MCF 10A (cell line): Measurements from ENCODE around the gene CABYR. TPM values are rescaled to one million over a fixed set of nuclear protein-coding genes. Genes with fewer than 3 reads are reported as not detected.

Experiments
- BruUV-seq: library from RNA; stranded (reverse); fragments of 400-500 nt; replicated peaks from 2 replicates; lab custom pipeline; 2021; lab: Mats Ljungman, UMichigan
- CTCF ChIA-PET: fragments of 300-600 bp; sonication (Branson Sonifier 250); formaldehyde crosslinking; extraction: SDS; loops from one replicate; lab custom pipeline; 2021; ENCODE audit warnings: antibody characterized with exemption, inconsistent platforms; lab: Yijun Ruan, JAX
- POLR2A ChIA-PET: fragments of 300-600, 350-650 bp; sonication (Branson Sonifier 250); formaldehyde crosslinking; extraction: SDS; loops from one replicate; lab custom pipeline; 2020; ENCODE audit warnings: antibody characterized with exemption, inconsistent platforms; lab: Yijun Ruan, JAX
- DNase-seq: peaks from one replicate; pipeline ENCODE4 v3.0.0-alpha.2; 2018; ENCODE audit not compliant: unreplicated experiment
- H3K27ac Mint-ChIP-seq: one replicate; pipeline ENCODE4 v1.8.0; 2022; ENCODE audit warnings: mild to moderate bottlenecking, low read depth, mixed read lengths; ENCODE audit not compliant: unreplicated experiment
- H3K27me3 Mint-ChIP-seq: one replicate; pipeline ENCODE4 v1.8.0; 2022; ENCODE audit warnings: mixed read lengths; ENCODE audit not compliant: insufficient read depth, unreplicated experiment
- H3K36me3 Mint-ChIP-seq: one replicate; pipeline ENCODE4 v1.8.0; 2022; ENCODE audit warnings: mild to moderate bottlenecking, moderate library complexity, mixed read lengths; ENCODE audit not compliant: insufficient read depth, unreplicated experiment
- H3K4me1 Mint-ChIP-seq: one replicate; pipeline ENCODE4 v1.8.0; 2022; ENCODE audit warnings: mixed read lengths; ENCODE audit not compliant: insufficient read depth, unreplicated experiment
- H3K4me3 Mint-ChIP-seq: one replicate; pipeline ENCODE4 v1.8.0; 2022; ENCODE audit warnings: mild to moderate bottlenecking, moderate library complexity, mixed read lengths; ENCODE audit not compliant: unreplicated experiment
- H3K9me3 Mint-ChIP-seq: one replicate; pipeline ENCODE4 v1.8.0; 2022; ENCODE audit warnings: mixed read lengths; ENCODE audit not compliant: unreplicated experiment
- CTCF ChIP-seq: fragments of 200-600 bp; IDR thresholded peaks from one replicate; pipeline ENCODE4 v1.8.0; 2022; ENCODE audit warnings: antibody characterized with exemption, mild to moderate bottlenecking; ENCODE audit not compliant: unreplicated experiment
- intact Hi-C: fragments of 100-400 bp; cut with micrococcal nuclease; formaldehyde crosslinking; loops from 2 replicates; pipeline ENCODE4 v1.14.1; 2022
- total RNA-seq: library from RNA; stranded (reverse); gene quantifications from 2 replicates; pipeline ENCODE4 v1.2.3, GENCODE V29; 2022

The CABYR gene
- total RNA-seq, 1 experiment from 2014 or later, result 3.0 TPM

GRCh38 chr18:24104486-24104885 lies 34.4 kb upstream of the CABYR start:
- no peak overlapping the region for H3K27ac Mint-ChIP-seq
- peaks cover 5% of the 10 kb centered on the region for H3K36me3 Mint-ChIP-seq
- POLR2A ChIA-PET, result no interaction called here
- no peak for DNase-seq
- BruUV-seq, result no TSS peak
- no peak overlapping the region for H3K4me3 Mint-ChIP-seq
- intact Hi-C loops, result no loop called here
- no peaks in the 10 kb centered on the region for H3K9me3 Mint-ChIP-seq
- CTCF ChIA-PET, result interaction anchor here (0.7 kb wide), 1 partner anchor 1939 kb away, joined by 3 read pairs; no protein-coding TSS in a partner anchor
- no peaks in the 10 kb centered on the region for H3K27me3 Mint-ChIP-seq
- peaks cover 5% of the 10 kb centered on the region for H3K4me1 Mint-ChIP-seq
- TF ChIP-seq CTCF, result no peak

- CTCF ChIA-PET, result interaction anchor here (0.5 kb wide), 1 partner anchor 217 kb away, joined by 3 read pairs; no protein-coding TSS in a partner anchor
- BruUV-seq, result no TSS peak
- Mint-ChIP-seq H3K27ac (no peak overlapping the region), H3K27me3 (no peaks in the 10 kb centered on the region), H3K4me1 (peaks cover 21% of the 10 kb centered on the region), H3K36me3 (no peaks in the 10 kb centered on the region), H3K9me3 (no peaks in the 10 kb centered on the region), H3K4me3 (no peak overlapping the region)
- TF ChIP-seq CTCF, result no peak
- POLR2A ChIA-PET, result interaction anchor here (1.4 kb wide), 2 partner anchors 24 to 30 kb away, joined by 3 to 4 read pairs; partner anchors contain the start of gene CABYR
- intact Hi-C loops, result no loop called here
- DNase-seq, result peak; percentile 2
Measured at GRCh38 chr18:24108641-24109040, 30.2 kb upstream of the CABYR start.

GRCh38 chr18:24111936-24112335 lies 26.9 kb upstream of the CABYR start:
- TF ChIP-seq CTCF, result no peak
- intact Hi-C loops, result no loop called here
- Mint-ChIP-seq H3K36me3 (peaks cover 4% of the 10 kb centered on the region), H3K27me3 (no peaks in the 10 kb centered on the region), H3K9me3 (no peaks in the 10 kb centered on the region), H3K4me3 (no peak overlapping the region), H3K4me1 (peaks cover 25% of the 10 kb centered on the region), H3K27ac (no peak overlapping the region)
- no peak for DNase-seq
- no TSS peak for BruUV-seq
- ChIA-PET CTCF (interaction anchor here (0.6 to 1.6 kb wide), 7 partner anchors 11 to 140 kb away, joined by 3 to 8 read pairs (median 3); no protein-coding TSS in a partner anchor), POLR2A (interaction anchor here (1.1 to 1.5 kb wide), 2 partner anchors 96 to 185 kb away, joined by 4 read pairs; no protein-coding TSS in a partner anchor)

GRCh38 chr18:24112464-24112863 lies 26.4 kb upstream of the CABYR start:
- no TSS peak for BruUV-seq
- H3K4me3 Mint-ChIP-seq, result no peak overlapping the region
- no peaks in the 10 kb centered on the region for H3K9me3 Mint-ChIP-seq
- H3K36me3 Mint-ChIP-seq, result peaks cover 5% of the 10 kb centered on the region
- peaks cover 25% of the 10 kb centered on the region for H3K4me1 Mint-ChIP-seq
- DNase-seq, result no peak
- CTCF ChIA-PET, result interaction anchor here (0.5 to 1.8 kb wide), 6 partner anchors 12 to 159 kb away, joined by 3 to 8 read pairs (median 4); no protein-coding TSS in a partner anchor
- no peaks in the 10 kb centered on the region for H3K27me3 Mint-ChIP-seq
- no peak for TF ChIP-seq CTCF
- H3K27ac Mint-ChIP-seq, result peak overlapping the region; percentile 37
- POLR2A ChIA-PET, result interaction anchor here (0.7 to 1.5 kb wide), 3 partner anchors 39 to 185 kb away, joined by 4 to 5 read pairs (median 4); no protein-coding TSS in a partner anchor
- intact Hi-C loops, result no loop called here
